Ishikawa (cell line): ENCODE results near the gene PIGQ.

Experiments used
- CEBPB ChIP-seq: IDR thresholded peaks from 2 replicates; pipeline ENCODE4 v1.6.1; 2012
- CREB1 ChIP-seq: IDR thresholded peaks from 2 replicates; pipeline ENCODE4 v1.6.1; 2012; ENCODE audit warnings: low read depth
- EGR1 ChIP-seq: IDR thresholded peaks from 2 replicates; pipeline ENCODE4 v1.6.1; 2012
- EP300 ChIP-seq: IDR thresholded peaks from 2 replicates; pipeline ENCODE4 v1.6.1; 2012; ENCODE audit warnings: borderline replicate concordance
- FOXM1 ChIP-seq: IDR thresholded peaks from 2 replicates; pipeline ENCODE4 v1.6.1; 2012; ENCODE audit warnings: low read depth, borderline replicate concordance
- MAX ChIP-seq: IDR thresholded peaks from 2 replicates; pipeline ENCODE4 v1.6.1; 2012
- NFIC ChIP-seq: IDR thresholded peaks from 2 replicates; pipeline ENCODE4 v1.6.1; 2012
- RAD21 ChIP-seq: IDR thresholded peaks from 2 replicates; pipeline ENCODE4 v1.6.1; 2012; ENCODE audit warnings: low read depth
- REST ChIP-seq: IDR thresholded peaks from 2 replicates; pipeline ENCODE4 v1.6.1; 2012; ENCODE audit warnings: low read depth, mild to moderate bottlenecking
- TAF1 ChIP-seq: IDR thresholded peaks from 2 replicates; pipeline ENCODE4 v1.6.1; 2012; ENCODE audit warnings: low read depth, mild to moderate bottlenecking
- TCF12 ChIP-seq: IDR thresholded peaks from 2 replicates; pipeline ENCODE4 v1.6.1; 2012; ENCODE audit warnings: low read depth
- TEAD4 ChIP-seq: IDR thresholded peaks from 2 replicates; pipeline ENCODE4 v1.6.1; 2012
- USF1 ChIP-seq: IDR thresholded peaks from 2 replicates; pipeline ENCODE4 v1.6.1; 2012
- YY1 ChIP-seq: IDR thresholded peaks from 2 replicates; pipeline ENCODE4 v1.6.1; 2012; ENCODE audit warnings: low read depth

GRCh38 chr16:551210-551609, 18.6 kb upstream of the PIGQ start:
- no peak for TF ChIP-seq TCF12
- no peak for TF ChIP-seq RAD21
- no peak for TF ChIP-seq EP300
- TF ChIP-seq TAF1: no peak
- TF ChIP-seq REST: no peak
- no peak for TF ChIP-seq NFIC
- no peak for TF ChIP-seq FOXM1
- TF ChIP-seq EGR1: no peak
- TF ChIP-seq YY1: no peak
- no peak for TF ChIP-seq USF1
- no peak for TF ChIP-seq CREB1
- TF ChIP-seq TEAD4: no peak
- TF ChIP-seq CEBPB: no peak
- TF ChIP-seq MAX: no peak
